Thyroid gland (tissue), 4 donors: ENCODE results near the gene PTPRT.

Source experiments
- POLR2A ChIP-seq, 2 donors: fragments of 450-650 bp; IDR thresholded peaks; one replicate each; pipeline ENCODE4 v1.6.1; 2017; ENCODE audit warnings: antibody characterized with exemption in 2 of 2, mild to moderate bottlenecking in 2 of 2, moderate library complexity in 1 of 2
- TF ChIP-seq, protein P1 (sequence below), 6 experiments: fragments of 200-600 bp in 3 of 6; fragments of 450-650 bp in 3 of 6; sonication (generic) in 3 of 6; IDR thresholded peaks; one replicate each; pipeline ENCODE4 v1.5.1; 2016 to 2019; ENCODE audit warnings: antibody characterized with exemption in 6 of 6, mild to moderate bottlenecking in 2 of 6, inconsistent platforms in 1 of 6, moderate library complexity in 1 of 6

- TF ChIP-seq, protein P1, sequence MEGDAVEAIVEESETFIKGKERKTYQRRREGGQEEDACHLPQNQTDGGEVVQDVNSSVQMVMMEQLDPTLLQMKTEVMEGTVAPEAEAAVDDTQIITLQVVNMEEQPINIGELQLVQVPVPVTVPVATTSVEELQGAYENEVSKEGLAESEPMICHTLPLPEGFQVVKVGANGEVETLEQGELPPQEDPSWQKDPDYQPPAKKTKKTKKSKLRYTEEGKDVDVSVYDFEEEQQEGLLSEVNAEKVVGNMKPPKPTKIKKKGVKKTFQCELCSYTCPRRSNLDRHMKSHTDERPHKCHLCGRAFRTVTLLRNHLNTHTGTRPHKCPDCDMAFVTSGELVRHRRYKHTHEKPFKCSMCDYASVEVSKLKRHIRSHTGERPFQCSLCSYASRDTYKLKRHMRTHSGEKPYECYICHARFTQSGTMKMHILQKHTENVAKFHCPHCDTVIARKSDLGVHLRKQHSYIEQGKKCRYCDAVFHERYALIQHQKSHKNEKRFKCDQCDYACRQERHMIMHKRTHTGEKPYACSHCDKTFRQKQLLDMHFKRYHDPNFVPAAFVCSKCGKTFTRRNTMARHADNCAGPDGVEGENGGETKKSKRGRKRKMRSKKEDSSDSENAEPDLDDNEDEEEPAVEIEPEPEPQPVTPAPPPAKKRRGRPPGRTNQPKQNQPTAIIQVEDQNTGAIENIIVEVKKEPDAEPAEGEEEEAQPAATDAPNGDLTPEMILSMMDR (IDR thresholded peaks at IDR 0.05): no peak
- no peak for TF ChIP-seq POLR2A (IDR thresholded peaks at IDR 0.05)
Observed at GRCh38 chr20:42361402-42361970, 828.2 kb downstream of the PTPRT start.
